NCI-H446 treated with DMSO at 0.1 percent for 48 hours (cell line): ENCODE results near the gene CNDP1.

Experiments used
- DNase-seq: peaks from one replicate; lab custom pipeline; 2025; lab: John Stamatoyannopoulos, UW

The CNDP1 gene

DNA sequence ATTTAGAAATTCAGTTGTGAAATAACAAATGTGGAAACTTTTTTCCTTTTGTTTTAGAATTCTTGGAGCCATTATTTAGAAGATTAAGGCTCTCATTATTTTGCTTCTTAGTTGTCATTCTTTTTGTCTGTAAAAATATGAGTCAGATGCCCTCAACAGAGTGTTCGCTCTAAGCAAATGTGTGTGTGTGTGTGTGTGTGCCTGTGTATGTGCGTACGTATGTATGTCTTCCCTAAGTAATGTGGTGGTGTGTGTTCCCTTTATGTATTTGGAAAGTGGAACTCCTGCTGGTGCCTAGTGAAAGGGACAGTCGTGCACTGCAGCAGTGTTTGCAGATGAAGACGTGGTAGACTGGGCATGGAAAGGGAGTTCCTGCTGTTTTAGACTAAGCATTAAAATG, 90.9 kb downstream of the CNDP1 start:
- no peak for DNase-seq

- DNase-seq = no peak
These were observed 92.0 kb downstream of the CNDP1 start for GRCh38 chr18:74626049-74626874.

GRCh38 chr18:74630804-74631203, 96.5 kb downstream of the CNDP1 start:
- no peak for DNase-seq

DNA sequence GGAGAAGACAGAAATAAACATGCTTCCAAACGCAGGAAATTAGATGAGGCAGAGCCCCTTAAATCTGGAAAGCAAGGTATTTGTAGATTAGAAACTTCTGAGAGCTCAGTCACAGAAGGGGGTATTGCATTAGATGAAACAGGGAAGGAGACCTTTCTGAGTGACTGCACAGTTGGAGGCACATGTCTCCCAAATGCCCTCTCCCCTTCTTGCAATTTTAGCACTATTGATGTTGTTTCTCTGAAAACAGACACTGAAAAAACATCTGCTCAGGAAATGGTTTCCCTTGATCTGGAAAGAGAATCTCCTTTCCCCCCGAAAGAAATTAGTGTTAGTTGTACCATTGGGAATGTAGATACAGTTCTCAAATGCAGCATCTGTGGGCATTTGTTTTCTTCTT, 96.9 kb downstream of the CNDP1 start:
- no peak for DNase-seq

GRCh38 chr18:74631623-74632350, 97.5 kb downstream of the CNDP1 start:
- DNase-seq = no peak

- DNase-seq = no peak
These were observed 98.0 kb downstream of the CNDP1 start for GRCh38 chr18:74632351-74632679.

DNA sequence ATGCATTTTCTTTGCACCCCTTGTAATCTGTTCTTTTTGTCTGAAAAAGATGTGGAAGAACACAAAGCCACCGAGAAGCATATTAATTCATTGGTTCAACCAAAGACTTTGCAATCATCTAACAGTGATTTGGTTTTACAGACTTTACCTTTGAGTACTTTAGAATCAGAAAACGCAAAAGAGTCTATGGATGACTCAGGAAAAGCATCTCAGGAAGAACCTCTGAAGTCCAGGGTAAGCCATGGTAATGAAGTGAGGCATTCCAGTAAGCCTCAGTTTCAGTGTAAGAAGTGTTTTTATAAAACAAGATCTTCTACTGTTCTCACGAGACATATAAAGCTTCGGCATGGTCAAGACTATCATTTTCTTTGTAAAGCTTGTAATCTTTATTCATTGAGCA, 98.6 kb downstream of the CNDP1 start:
- no peak for DNase-seq

DNA sequence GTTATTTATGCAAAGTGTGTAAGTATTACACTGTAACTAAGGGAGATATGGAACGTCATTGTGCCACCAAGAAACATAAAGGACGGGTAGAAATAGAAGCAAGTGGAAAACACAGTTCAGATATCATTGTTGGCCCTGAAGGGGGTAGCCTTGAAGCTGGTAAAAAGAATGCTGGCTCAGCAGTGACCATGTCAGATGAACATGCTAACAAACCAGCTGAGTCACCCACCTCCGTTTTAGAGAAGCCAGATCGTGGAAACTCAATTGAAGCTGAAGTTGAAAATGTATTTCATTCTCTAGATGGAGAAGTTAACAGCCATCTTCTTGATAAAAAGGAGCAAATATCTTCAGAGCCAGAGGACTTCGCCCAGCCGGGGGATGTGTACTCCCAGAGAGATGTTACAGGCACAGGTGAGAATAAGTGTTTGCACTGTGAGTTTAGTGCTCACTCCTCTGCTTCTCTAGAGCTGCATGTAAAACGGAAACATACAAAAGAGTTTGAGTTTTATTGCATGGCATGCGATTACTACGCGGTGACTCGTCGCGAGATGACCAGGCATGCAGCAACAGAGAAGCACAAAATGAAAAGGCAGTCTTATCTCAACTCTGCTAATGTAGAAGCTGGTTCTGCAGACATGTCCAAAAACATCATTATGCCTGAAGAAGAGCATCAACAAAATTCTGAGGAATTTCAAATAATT, 99.5 kb downstream of the CNDP1 start:
- no peak for DNase-seq

DNA sequence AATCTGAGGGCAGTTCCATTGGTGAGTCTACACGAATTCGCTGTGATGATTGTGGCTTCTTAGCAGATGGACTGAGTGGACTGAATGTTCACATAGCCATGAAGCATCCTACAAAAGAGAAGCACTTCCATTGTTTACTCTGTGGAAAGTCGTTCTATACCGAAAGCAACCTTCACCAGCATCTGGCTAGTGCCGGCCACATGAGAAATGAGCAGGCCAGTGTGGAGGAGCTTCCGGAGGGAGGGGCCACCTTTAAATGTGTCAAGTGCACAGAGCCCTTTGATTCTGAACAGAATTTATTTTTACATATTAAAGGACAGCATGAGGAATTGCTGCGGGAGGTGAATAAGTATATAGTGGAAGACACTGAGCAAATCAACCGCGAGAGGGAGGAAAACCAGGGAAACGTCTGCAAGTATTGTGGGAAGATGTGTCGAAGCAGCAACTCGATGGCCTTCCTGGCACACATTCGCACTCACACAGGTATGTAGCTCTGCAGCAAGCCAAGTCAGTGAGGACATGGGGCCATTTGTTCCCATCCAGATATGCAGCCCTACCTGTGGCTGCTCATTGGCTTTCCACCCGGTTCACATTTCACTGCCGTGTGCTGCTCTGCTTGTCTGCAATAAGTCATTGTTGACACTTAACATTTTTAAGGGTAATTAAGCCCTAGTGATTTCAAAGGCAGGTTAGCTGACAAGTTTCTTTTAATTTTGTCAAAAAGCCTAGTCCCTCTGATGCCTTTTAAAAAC, 101.1 kb downstream of the CNDP1 start:
- no peak for DNase-seq
